NT2/D1 (cell line): Measurements from ENCODE around the gene ANGPTL7.

ENCODE experiments used
- DNase-seq: peaks from one replicate; pipeline ENCODE4 v3.0.0-alpha.2; 2011; ENCODE audit warnings: low read depth, low spot score
- H3K27me3 ChIP-seq: 2 replicates; pipeline ENCODE4 v1.6.0; 2011; ENCODE audit warnings: mild to moderate bottlenecking; ENCODE audit not compliant: insufficient read length, insufficient read depth
- H3K36me3 ChIP-seq: 2 replicates; pipeline ENCODE4 v1.6.1; 2011; ENCODE audit warnings: mild to moderate bottlenecking, low read length, mixed read lengths; ENCODE audit not compliant: insufficient read depth, insufficient read length
- H3K4me1 ChIP-seq: 2 replicates; pipeline ENCODE4 v1.5.1; 2011; ENCODE audit not compliant: insufficient read depth, insufficient read length
- H3K4me3 ChIP-seq: 2 replicates; pipeline ENCODE4 v1.5.1; 2011; ENCODE audit warnings: low read depth; ENCODE audit not compliant: insufficient read length
- H3K9ac ChIP-seq: 2 replicates; pipeline ENCODE4 v1.6.0; 2011; ENCODE audit warnings: low read depth; ENCODE audit not compliant: insufficient read length
- H3K9me3 ChIP-seq: 2 replicates; pipeline ENCODE4 v1.5.1; 2011; ENCODE audit warnings: mild to moderate bottlenecking, low read length; ENCODE audit not compliant: insufficient read depth
- SUZ12 ChIP-seq: IDR thresholded peaks from 2 replicates; pipeline ENCODE4 v1.6.1; 2011; ENCODE audit not compliant: insufficient read length, insufficient read depth; ENCODE audit errors: extremely low read depth
- YY1 ChIP-seq: IDR thresholded peaks from 2 replicates; pipeline ENCODE4 v1.6.1; 2011; ENCODE audit not compliant: insufficient read length, insufficient read depth
- ZNF274 ChIP-seq: IDR thresholded peaks from 2 replicates; pipeline ENCODE4 v1.6.1; 2011; ENCODE audit warnings: mild to moderate bottlenecking, low read depth, low read length

ANGPTL7 gene

DNA sequence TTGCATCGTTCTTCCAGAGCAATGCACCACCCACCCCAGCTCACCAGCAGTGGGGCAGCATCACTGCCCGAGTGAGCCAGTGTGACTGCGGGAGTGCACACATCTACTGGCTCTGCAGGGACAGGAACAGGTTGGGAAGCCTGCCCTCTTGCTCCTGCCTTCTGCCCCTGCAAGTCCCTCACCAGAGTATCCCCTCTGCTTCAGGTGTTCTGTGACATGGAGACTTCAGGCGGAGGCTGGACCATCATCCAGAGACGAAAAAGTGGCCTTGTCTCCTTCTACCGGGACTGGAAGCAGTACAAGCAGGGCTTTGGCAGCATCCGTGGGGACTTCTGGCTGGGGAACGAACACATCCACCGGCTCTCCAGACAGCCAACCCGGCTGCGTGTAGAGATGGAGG is 4.2 kb downstream of the ANGPTL7 start:
- peaks cover 7% of the 10 kb centered on the region for H3K4me1 ChIP-seq
- no peaks in the 10 kb centered on the region for H3K27me3 ChIP-seq
- H3K9ac ChIP-seq, result no peak overlapping the region
- no peak overlapping the region for H3K4me3 ChIP-seq
- TF ChIP-seq YY1 (no peak), SUZ12 (no peak), ZNF274 (no peak)
- peaks cover 71% of the 10 kb centered on the region for H3K36me3 ChIP-seq
- no peak for DNase-seq
- H3K9me3 ChIP-seq, result no peaks in the 10 kb centered on the region

GRCh38 chr1:11194407-11195176 is 5.4 kb downstream of the ANGPTL7 start:
- H3K4me3 ChIP-seq, result no peak overlapping the region
- H3K36me3 ChIP-seq, result peaks cover 78% of the 10 kb centered on the region
- no peaks in the 10 kb centered on the region for H3K27me3 ChIP-seq
- no peak for TF ChIP-seq YY1
- peaks cover 3% of the 10 kb centered on the region for H3K4me1 ChIP-seq
- no peak overlapping the region for H3K9ac ChIP-seq
- DNase-seq, result no peak
- H3K9me3 ChIP-seq, result no peaks in the 10 kb centered on the region

DNA sequence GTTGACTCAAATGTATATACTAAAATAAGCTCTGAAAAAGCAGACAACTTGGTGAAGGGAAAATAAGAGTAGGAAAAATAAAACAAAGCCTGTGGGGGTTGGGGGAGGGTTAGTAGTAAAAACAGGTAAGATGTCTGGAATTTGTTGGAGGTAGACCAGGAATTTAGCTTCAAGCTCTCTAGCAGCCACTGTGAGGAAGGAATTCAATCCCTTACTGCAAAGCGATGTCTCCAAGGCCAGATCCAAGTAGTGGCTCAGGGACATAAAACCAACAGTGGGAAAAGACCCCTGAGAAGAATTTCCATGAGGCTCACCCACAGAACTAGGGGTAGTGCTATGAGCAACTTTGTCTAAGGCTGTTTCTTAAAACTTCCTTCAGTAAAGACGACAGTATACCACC is 7.8 kb downstream of the ANGPTL7 start:
- H3K9ac ChIP-seq, result no peak overlapping the region
- peaks cover 2% of the 10 kb centered on the region for H3K4me1 ChIP-seq
- no peaks in the 10 kb centered on the region for H3K27me3 ChIP-seq
- no peak for DNase-seq
- no peaks in the 10 kb centered on the region for H3K9me3 ChIP-seq
- TF ChIP-seq ZNF274, result no peak
- TF ChIP-seq SUZ12, result no peak
- no peak overlapping the region for H3K4me3 ChIP-seq
- H3K36me3 ChIP-seq, result peaks cover 63% of the 10 kb centered on the region

GRCh38 chr1:11197359-11197758 is 8.2 kb downstream of the ANGPTL7 start:
- Histone ChIP-seq H3K4me3 (no peak overlapping the region), H3K4me1 (peaks cover 2% of the 10 kb centered on the region), H3K9me3 (no peaks in the 10 kb centered on the region), H3K36me3 (peaks cover 60% of the 10 kb centered on the region), H3K9ac (no peak overlapping the region), H3K27me3 (no peaks in the 10 kb centered on the region)
- no peak for DNase-seq
- TF ChIP-seq YY1 (no peak), SUZ12 (no peak), ZNF274 (no peak)

DNA sequence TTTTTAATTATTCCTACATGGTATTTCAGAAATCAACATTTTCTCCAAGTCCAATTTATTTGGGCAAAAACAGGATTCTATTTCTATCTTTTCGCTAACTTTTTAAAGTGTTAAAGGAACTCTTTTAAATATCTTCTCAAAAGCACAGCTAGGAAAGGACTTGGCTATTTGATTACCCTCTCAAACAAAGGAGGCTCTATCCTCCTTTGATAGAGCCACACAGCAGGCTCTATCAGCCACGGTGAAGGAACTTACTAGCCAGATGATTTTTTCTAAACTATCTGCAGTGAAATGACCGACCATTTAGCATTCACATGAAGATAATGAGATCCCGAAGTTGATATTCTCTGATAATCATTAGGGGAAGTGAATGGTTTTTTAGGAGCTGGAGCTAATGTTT is 9.1 kb downstream of the ANGPTL7 start:
- Histone ChIP-seq H3K4me3 (no peak overlapping the region), H3K9me3 (no peaks in the 10 kb centered on the region), H3K9ac (no peak overlapping the region), H3K27me3 (no peaks in the 10 kb centered on the region), H3K36me3 (peaks cover 60% of the 10 kb centered on the region), H3K4me1 (peaks cover 2% of the 10 kb centered on the region)
- DNase-seq, result no peak
- TF ChIP-seq ZNF274 (no peak), YY1 (no peak), SUZ12 (no peak)

DNA sequence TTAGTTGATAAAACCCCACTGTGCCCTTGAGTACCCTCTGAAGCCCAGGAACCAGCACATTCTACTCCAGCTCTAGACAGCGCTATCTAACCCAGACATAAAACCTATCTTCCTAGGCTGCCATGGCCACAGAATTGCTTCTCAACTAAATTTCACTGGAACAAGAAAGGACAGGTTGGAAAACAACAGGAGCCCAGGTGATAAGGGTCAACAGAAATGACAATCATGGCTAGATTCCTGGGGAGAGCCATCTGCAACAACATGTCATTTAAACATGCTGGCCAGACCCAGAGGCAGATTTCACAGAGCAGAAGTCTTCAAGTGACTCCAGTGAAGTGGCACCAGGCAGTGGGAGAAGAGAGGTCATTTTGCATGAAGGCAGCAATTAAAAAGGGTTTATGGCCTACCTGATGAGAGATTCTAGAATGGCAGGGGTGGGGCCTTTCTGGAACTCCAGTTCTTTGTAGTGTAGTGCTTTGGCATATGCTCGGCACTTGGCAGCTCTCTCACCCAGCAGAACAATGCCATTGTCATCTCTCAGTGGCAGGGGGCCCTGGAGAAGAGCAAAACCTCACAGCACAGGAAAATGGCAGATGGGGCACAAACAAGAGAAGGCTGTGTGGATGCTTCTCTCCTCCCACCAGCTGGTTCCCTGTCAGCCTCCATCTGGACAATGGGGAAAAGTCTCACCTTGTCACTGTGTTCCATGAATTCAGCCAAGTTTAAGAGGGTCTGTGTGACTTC is 9.9 kb downstream of the ANGPTL7 start:
- TF ChIP-seq YY1, result no peak
- no peak overlapping the region for H3K9ac ChIP-seq
- H3K4me3 ChIP-seq, result no peak overlapping the region
- no peaks in the 10 kb centered on the region for H3K27me3 ChIP-seq
- peaks cover 60% of the 10 kb centered on the region for H3K36me3 ChIP-seq
- no peak for DNase-seq
- no peaks in the 10 kb centered on the region for H3K9me3 ChIP-seq
- peaks cover 2% of the 10 kb centered on the region for H3K4me1 ChIP-seq

GRCh38 chr1:11204396-11205190 is 15.4 kb downstream of the ANGPTL7 start:
- no peaks in the 10 kb centered on the region for H3K9me3 ChIP-seq
- H3K9ac ChIP-seq, result no peak overlapping the region
- DNase-seq, result no peak
- peaks cover 69% of the 10 kb centered on the region for H3K36me3 ChIP-seq
- no peaks in the 10 kb centered on the region for H3K27me3 ChIP-seq
- no peaks in the 10 kb centered on the region for H3K4me1 ChIP-seq
- TF ChIP-seq SUZ12 (no peak), YY1 (no peak), ZNF274 (no peak)
- no peak overlapping the region for H3K4me3 ChIP-seq
